Measurements from ENCODE around the gene TTF2. TPM values are rescaled to one million over a fixed set of nuclear protein-coding genes. Genes with fewer than 3 reads are reported as not detected.

Gene TTF2
- total RNA-seq, 2 experiments from 2014 or later, result 35.4 to 36.6 TPM

GRCh38 chr1:117094841-117095604, 34.9 kb downstream of the TTF2 start:
- CTCF ChIA-PET, result interaction anchor here (0.9 to 1.8 kb wide), 3 partner anchors 27 to 94 kb away, joined by 4 to 7 read pairs (median 4); no protein-coding TSS in a partner anchor
- Mint-ChIP-seq H3K36me3 (ENCODE audit: low read depth) (peaks cover 89% of the 10 kb centered on the region), H3K27ac (no peak overlapping the region), H3K4me3 (no peak overlapping the region), H3K9me3 (no peaks in the 10 kb centered on the region), H3K27me3 (no peaks in the 10 kb centered on the region), H3K4me1 (ENCODE audit: low read depth) (no peaks in the 10 kb centered on the region)
- Histone ChIP-seq H3K9me3 (ENCODE audit: control insufficient read depth in 1 of 2, insufficient read depth in 1 of 2, low read length in 2 of 2) (no peaks in the 10 kb centered on the region), H3K36me3 (ENCODE audit: insufficient read depth, low read length) (peaks cover 64% of the 10 kb centered on the region), H3K27me3 (ENCODE audit: control insufficient read depth in 1 of 2, insufficient read depth in 2 of 2, low read length in 2 of 2) (no peaks in the 10 kb centered on the region), H3K4me1 (ENCODE audit: insufficient read depth, low read length) (no peaks in the 10 kb centered on the region), H3K27ac (ENCODE audit: low read depth in 1 of 2, low read length in 2 of 2) (no peak overlapping the region), H3K4me3 (ENCODE audit: low read length) (no peak overlapping the region)
- no peak for TF ChIP-seq CTCF (IDR thresholded peaks at IDR 0.05)
- ATAC-seq (ENCODE audit: poor library complexity) (no peak), DNase-seq (no peak)
- intact Hi-C loops (cut with DNase I, micrococcal nuclease), result no loop called here
- POLR2A ChIA-PET, result no interaction called here

DNA sequence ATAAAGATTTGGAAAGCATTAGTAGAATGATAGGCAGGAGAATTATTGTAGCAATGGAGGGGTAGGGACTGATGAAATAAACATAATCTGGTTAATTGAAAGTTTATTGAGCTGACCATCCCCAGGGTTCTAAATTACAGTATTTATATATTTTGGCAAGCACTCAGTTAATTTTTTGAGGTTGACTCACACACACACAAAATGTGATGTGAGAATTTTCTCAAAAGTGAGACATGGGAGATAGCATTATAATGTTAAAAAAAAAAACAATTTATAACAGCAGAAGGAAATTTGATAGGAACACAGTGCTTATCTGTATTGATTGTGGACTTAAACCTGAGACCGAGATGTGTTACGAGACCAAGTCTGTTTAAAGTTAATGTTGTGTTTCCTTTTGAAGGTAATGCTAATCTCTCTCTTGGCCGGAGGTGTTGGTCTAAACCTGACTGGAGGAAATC, 36.9 kb downstream of the TTF2 start:
- H3K27me3 Mint-ChIP-seq, result no peaks in the 10 kb centered on the region
- H3K4me1 Mint-ChIP-seq (ENCODE audit: low read depth), result no peaks in the 10 kb centered on the region
- H3K4me1 ChIP-seq (ENCODE audit: insufficient read depth, low read length), result no peaks in the 10 kb centered on the region
- H3K36me3 ChIP-seq (ENCODE audit: insufficient read depth, low read length), result peaks cover 67% of the 10 kb centered on the region
- no peaks in the 10 kb centered on the region for H3K9me3 ChIP-seq (ENCODE audit: control insufficient read depth in 1 of 2, insufficient read depth in 1 of 2, low read length in 2 of 2)
- intact Hi-C loops (cut with DNase I, micrococcal nuclease), result no loop called here
- no peak overlapping the region for H3K4me3 ChIP-seq (ENCODE audit: low read length)
- no peak overlapping the region for H3K27ac Mint-ChIP-seq
- H3K27ac ChIP-seq (ENCODE audit: low read depth in 1 of 2, low read length in 2 of 2), result no peak overlapping the region
- no peaks in the 10 kb centered on the region for H3K9me3 Mint-ChIP-seq
- ChIA-PET CTCF (no interaction called here), POLR2A (no interaction called here)
- ATAC-seq (ENCODE audit: poor library complexity) (no peak), DNase-seq (no peak)
- no peak for TF ChIP-seq CTCF (IDR thresholded peaks at IDR 0.05)
- H3K4me3 Mint-ChIP-seq, result no peak overlapping the region
- H3K27me3 ChIP-seq (ENCODE audit: control insufficient read depth in 1 of 2, insufficient read depth in 2 of 2, low read length in 2 of 2), result no peaks in the 10 kb centered on the region
- H3K36me3 Mint-ChIP-seq (ENCODE audit: low read depth), result peaks cover 89% of the 10 kb centered on the region

- ChIA-PET CTCF (no interaction called here), POLR2A (no interaction called here)
- no peaks in the 10 kb centered on the region for H3K4me1 ChIP-seq (ENCODE audit: insufficient read depth, low read length)
- no peaks in the 10 kb centered on the region for H3K9me3 Mint-ChIP-seq
- intact Hi-C loops (cut with DNase I, micrococcal nuclease), result no loop called here
- DNase-seq (no peak), ATAC-seq (ENCODE audit: poor library complexity) (no peak)
- no peak for TF ChIP-seq CTCF (IDR thresholded peaks at IDR 0.05)
- no peaks in the 10 kb centered on the region for H3K27me3 ChIP-seq (ENCODE audit: control insufficient read depth in 1 of 2, insufficient read depth in 2 of 2, low read length in 2 of 2)
- peaks cover 66% of the 10 kb centered on the region for H3K36me3 ChIP-seq (ENCODE audit: insufficient read depth, low read length)
- no peak overlapping the region for H3K27ac ChIP-seq (ENCODE audit: low read depth in 1 of 2, low read length in 2 of 2)
- no peak overlapping the region for H3K4me3 ChIP-seq (ENCODE audit: low read length)
- no peaks in the 10 kb centered on the region for H3K27me3 Mint-ChIP-seq
- peaks cover 89% of the 10 kb centered on the region for H3K36me3 Mint-ChIP-seq (ENCODE audit: low read depth)
- H3K4me1 Mint-ChIP-seq (ENCODE audit: low read depth), result no peaks in the 10 kb centered on the region
- no peaks in the 10 kb centered on the region for H3K9me3 ChIP-seq (ENCODE audit: control insufficient read depth in 1 of 2, insufficient read depth in 1 of 2, low read length in 2 of 2)
- H3K4me3 Mint-ChIP-seq, result no peak overlapping the region
- no peak overlapping the region for H3K27ac Mint-ChIP-seq
Measured at GRCh38 chr1:117097443-117097842, 37.3 kb downstream of the TTF2 start.

All from CD4-positive, alpha-beta T cell (primary cell).